HepG2 (cell line): ENCODE data around the gene SGCB. TPM values are rescaled to one million over a fixed set of nuclear protein-coding genes. Genes with fewer than 3 reads are reported as not detected.

Experiments
- ATAC-seq: fragments of 200-7000 bp; cut with Tn5 transposase; 3 replicates; pipeline ENCODE4 v1.9.1; 2020; ENCODE audit warnings: mild to moderate bottlenecking, moderate library complexity
- BruUV-seq: library from RNA; stranded (reverse); fragments of 400-500 nt; replicated peaks from 2 replicates; lab custom pipeline; 2021; lab: Mats Ljungman, UMichigan
- CTCF ChIA-PET: fragments of 300-600 bp; formaldehyde crosslinking; extraction: SDS; loops from one replicate; lab custom pipeline; 2021; ENCODE audit warnings: low total read pairs, inconsistent platforms, low intra/inter-chr PET ratio; lab: Yijun Ruan, JAX
- POLR2A ChIA-PET: fragments of 350-600 bp; sonication (Branson Sonifier 250); formaldehyde crosslinking; loops from one replicate; lab custom pipeline; 2020; ENCODE audit warnings: antibody characterized with exemption, inconsistent platforms; lab: Yijun Ruan, JAX
- DNase-seq: peaks from one replicate; pipeline ENCODE4 v3.0.0-alpha.2; 2015; ENCODE audit warnings: low spot score
- FAIRE-seq: peaks from 3 replicates; lab custom pipeline; 2011; peaks lifted over from hg19 to GRCh38; lab: Jason Lieb, UNC
- H2AFZ ChIP-seq: one replicate; pipeline ENCODE4 v1.6.1; 2011; ENCODE audit warnings: low read length, inconsistent platforms
- H3K27ac ChIP-seq: fragments of 300-600 bp; 3 replicates; pipeline ENCODE4 v1.8.0; 2011; ENCODE audit warnings: mixed run types, mild to moderate bottlenecking, mixed read lengths, low read length, inconsistent platforms; ENCODE audit not compliant: insufficient read depth; ENCODE audit errors: extremely low read length
- H3K27me3 ChIP-seq, 2 experiments: fragments of 200-600 bp in 1 of 2; 2 replicates in 1 of 2; 3 replicates in 1 of 2; pipeline versions ENCODE4 v1.6.0 to v1.8.0; 2011; ENCODE audit warnings: low read length in 2 of 2, mild to moderate bottlenecking in 2 of 2, moderate library complexity in 2 of 2, inconsistent platforms in 1 of 2; ENCODE audit not compliant: insufficient read depth in 2 of 2, control insufficient read depth in 1 of 2
- H3K36me3 ChIP-seq, 2 experiments: fragments of 200-600 bp in 1 of 2; replicated peaks in 1 of 2; 2 replicates in 1 of 2; 3 replicates in 1 of 2; pipeline versions ENCODE4 v1.5.1 to v1.8.0; 2011; ENCODE audit warnings: low read length in 2 of 2, inconsistent platforms in 1 of 2; ENCODE audit not compliant: insufficient read depth in 2 of 2, control insufficient read depth in 1 of 2
- H3K4me1 ChIP-seq: 2 replicates; pipeline ENCODE4 v1.5.1; 2012; ENCODE audit warnings: low read length, inconsistent platforms; ENCODE audit not compliant: insufficient read depth
- H3K4me2 ChIP-seq: 2 replicates; pipeline ENCODE4 v1.6.0; 2011; ENCODE audit warnings: low read depth, low read length, inconsistent platforms
- H3K4me3 ChIP-seq, 3 experiments: fragments of 200-600 bp in 1 of 3; sonication (generic), shearing (Covaris generic) in 1 of 3; replicated peaks in 1 of 3; 2 replicates each; pipeline ENCODE4 v1.5.1; 2011 to 2016; ENCODE audit warnings: low read length in 3 of 3, inconsistent platforms in 2 of 3, low read depth in 2 of 3, mild to moderate bottlenecking in 2 of 3, control low read depth in 1 of 3, mixed read lengths in 1 of 3; ENCODE audit not compliant: insufficient read depth in 1 of 3
- H3K79me2 ChIP-seq: one replicate; pipeline ENCODE4 v1.6.1; 2011; ENCODE audit warnings: low read length, inconsistent platforms; ENCODE audit not compliant: insufficient read depth
- H3K9ac ChIP-seq: 2 replicates; pipeline ENCODE4 v1.6.0; 2011; ENCODE audit warnings: mild to moderate bottlenecking, low read depth, low read length, inconsistent platforms; ENCODE audit not compliant: insufficient read depth
- H3K9me3 ChIP-seq: 2 replicates; pipeline ENCODE4 v1.5.1; 2012; ENCODE audit warnings: mild to moderate bottlenecking, low read length
- H4K20me1 ChIP-seq: 2 replicates; pipeline ENCODE4 v1.6.0; 2011; ENCODE audit warnings: inconsistent platforms, mild to moderate bottlenecking, low read length, moderate library complexity; ENCODE audit not compliant: insufficient read depth
- HINFP ChIP-seq: sonication (generic); formaldehyde crosslinking; IDR thresholded peaks from 2 replicates; pipeline ENCODE4 v1.4.0; 2020; ENCODE audit warnings: low read depth, mild to moderate bottlenecking, missing genetic modification reagents
- IRF9 ChIP-seq: sonication (generic); formaldehyde crosslinking; IDR thresholded peaks from 2 replicates; pipeline ENCODE4 v1.8.0; 2022; ENCODE audit warnings: missing genetic modification reagents, mild to moderate bottlenecking, borderline replicate concordance
- NR2F2 ChIP-seq: IDR thresholded peaks from 2 replicates; pipeline ENCODE4 v1.6.1; 2012; ENCODE audit warnings: low read depth, inconsistent platforms, borderline replicate concordance
- REXO4 ChIP-seq: sonication (generic); formaldehyde crosslinking; IDR thresholded peaks from 2 replicates; pipeline ENCODE4 v1.8.0; 2022; ENCODE audit warnings: missing genetic modification reagents, mild to moderate bottlenecking, borderline replicate concordance
- SALL1 ChIP-seq: sonication (generic); formaldehyde crosslinking; IDR thresholded peaks from 2 replicates; pipeline ENCODE4 v1.8.0; 2022; ENCODE audit warnings: mild to moderate bottlenecking, missing genetic modification reagents
- SAP130 ChIP-seq: IDR thresholded peaks from 2 replicates; pipeline ENCODE4 v1.6.1; 2016; ENCODE audit warnings: low read depth
- SKI ChIP-seq: fragments of 450-650 bp; IDR thresholded peaks from one replicate; pipeline ENCODE4 v1.6.1; 2018; ENCODE audit warnings: mild to moderate bottlenecking; ENCODE audit not compliant: partially characterized antibody
- SNAI1 ChIP-seq: sonication (generic); formaldehyde crosslinking; IDR thresholded peaks from 2 replicates; pipeline ENCODE4 v1.5.0; 2020; ENCODE audit warnings: mild to moderate bottlenecking, missing genetic modification reagents, borderline replicate concordance
- SP5 ChIP-seq: IDR thresholded peaks from 2 replicates; pipeline ENCODE4 v1.6.1; 2016; ENCODE audit warnings: low read depth, borderline replicate concordance
- XBP1 ChIP-seq: sonication (generic); formaldehyde crosslinking; IDR thresholded peaks from 2 replicates; pipeline ENCODE4 v1.5.0; 2020; ENCODE audit warnings: missing genetic modification reagents
- ZBTB14 ChIP-seq: sonication (generic); formaldehyde crosslinking; IDR thresholded peaks from 2 replicates; pipeline ENCODE4 v1.4.0; 2020; ENCODE audit warnings: missing genetic modification reagents
- ZBTB46 ChIP-seq: sonication (generic); formaldehyde crosslinking; IDR thresholded peaks from 2 replicates; pipeline ENCODE4 v1.4.0; 2020; ENCODE audit warnings: mild to moderate bottlenecking, missing genetic modification reagents, borderline replicate concordance
- ZFP36L1 ChIP-seq: sonication (generic); formaldehyde crosslinking; IDR thresholded peaks from 2 replicates; pipeline ENCODE4 v1.8.0; 2022; ENCODE audit warnings: mild to moderate bottlenecking, missing genetic modification reagents, moderate library complexity
- ZNF597 ChIP-seq: sonication (generic); formaldehyde crosslinking; IDR thresholded peaks from 2 replicates; pipeline ENCODE4 v1.5.0; 2020; ENCODE audit warnings: missing genetic modification reagents
- ZNF678 ChIP-seq: sonication (generic); formaldehyde crosslinking; IDR thresholded peaks from 2 replicates; pipeline ENCODE4 v1.4.0; 2020; ENCODE audit warnings: mild to moderate bottlenecking, missing genetic modification reagents
- ZNF776 ChIP-seq: sonication (generic); formaldehyde crosslinking; IDR thresholded peaks from 2 replicates; pipeline ENCODE4 v1.4.0; 2020; ENCODE audit warnings: mild to moderate bottlenecking, missing genetic modification reagents
- ZSCAN20 ChIP-seq: sonication (generic); formaldehyde crosslinking; IDR thresholded peaks from 2 replicates; pipeline ENCODE4 v1.4.0; 2020; ENCODE audit warnings: missing genetic modification reagents, mild to moderate bottlenecking, borderline replicate concordance
- WGBS: methylation state at CpG from one replicate; pipeline ENCODE4 v1.1.6; 2017; ENCODE audit warnings: low lambda C conversion rate; 5-methylcytosine and 5-hydroxymethylcytosine counted together
- in situ Hi-C: cut with HindIII; loops from 2 replicates; pipeline ENCODE4 v1.10.0; 2017; ENCODE audit warnings: low pct_unique_long_range_greater_than_20kb; ENCODE audit not compliant: extremely low pct_ligation_motif_present
- intact Hi-C: fragments of 100-400 bp; cut with micrococcal nuclease; formaldehyde crosslinking; loops from one replicate; pipeline ENCODE4 v1.10.0; 2022; ENCODE audit not compliant: unreplicated experiment
- polyA plus RNA-seq, 8 experiments: library from polyadenylated mRNA; depleted of rRNA in 3 of 8; stranded (reverse) in 7 of 8; unstranded in 1 of 8; fragments of >200 nt; fragmentation: Illumina TruSeq in 4 of 8; extraction: Trizol in 4 of 8; gene quantifications; 2 replicates each; pipeline versions ENCODE4 v1.2.1 to v1.2.3, GENCODE V29; 2011 to 2016; ENCODE audit warnings: low read depth in 4 of 8, missing spikeins in 1 of 8, mixed read lengths in 1 of 8; ENCODE audit not compliant: insufficient read depth in 1 of 8
- total RNA-seq, 5 experiments: library from RNA; depleted of rRNA; stranded (reverse); fragments of >200 nt; fragmentation: Illumina TruSeq; extraction: Trizol; gene quantifications; 2 replicates each; pipeline ENCODE4 v1.2.3, GENCODE V29; 2016; ENCODE audit warnings: low read depth in 1 of 5

The SGCB gene
- total and polyA plus RNA-seq, 2 of the 13 experiments (the other 11 are each of a cell fraction or from before 2014, with no cell fraction given) = 2.2 to 4.8 TPM

GRCh38 chr4:52051213-52051614 lies 13.1 kb upstream of the SGCB start, which contains the start of gene SPATA18:
TSS of gene SPATA18 (plus strand) at chr4:52051304. CDS start at chr4:52051705, 401 bp downstream.
- Histone ChIP-seq H3K4me3 (peak within 1 kb of the TSS; percentile 70 to 86 (median 81)), H3K4me2 (peak within 1 kb of the TSS; percentile 84), H3K9me3 (no peaks in the 10 kb centered on the region), H3K27me3 (no peaks in the 10 kb centered on the region; a peak in 1 of 5 replicates), H3K4me1 (peaks cover 21% of the 10 kb centered on the region), H3K27ac (peak within 1 kb of the TSS; percentile 64), H3K79me2 (no peaks in the 10 kb centered on the region), H2AFZ (peak within 1 kb of the TSS; percentile 65), H4K20me1 (no peaks in the 10 kb centered on the region), H3K9ac (peak within 1 kb of the TSS; percentile 73), H3K36me3 (no peaks in the 10 kb centered on the region)
- ChIA-PET POLR2A (interaction anchor here (1.4 to 1.9 kb wide), 3 partner anchors 13 to 209 kb away, joined by 6 to 13 read pairs (median 11); partner anchors contain the start of genes DCUN1D4 and SGCB), CTCF (no interaction called here)
- intact Hi-C loops (no loop called here), in situ Hi-C loops (no loop called here)
- WGBS = 0% methylated on average over 5 of the region's 44 CpGs
- BruUV-seq = TSS peak; percentile 86
- no peak for DNase-seq
- peak; percentile 75 for ATAC-seq
- FAIRE-seq = no peak
- TF ChIP-seq ZBTB46 (CRISPR knock-in tag) (0 out of 2 replicates have a peak, but pooled peaks have one; percentile 40), XBP1 (CRISPR knock-in tag) (no peak), SKI (no peak), ZNF776 (CRISPR knock-in tag) (0 out of 2 replicates have a peak, but pooled peaks have one; percentile 7), ZNF597 (CRISPR knock-in tag) (no peak), SAP130 (CRISPR knock-in tag) (peak; percentile 18; the same call in 1 of the 2 replicates), ZNF678 (CRISPR knock-in tag) (0 out of 2 replicates have a peak, but pooled peaks have one; percentile 38), ZSCAN20 (no peak), HINFP (peak; percentile 39; the same call in 1 of the 2 replicates), SALL1 (CRISPR knock-in tag) (peak; percentile 25; the same call in 1 of the 2 replicates), NR2F2 (no peak), SNAI1 (CRISPR knock-in tag) (0 out of 2 replicates have a peak, but pooled peaks have one; percentile 25), SP5 (CRISPR knock-in tag) (no peak), ZBTB14 (peak; percentile 69), IRF9 (CRISPR knock-in tag) (0 out of 2 replicates have a peak, but pooled peaks have one; percentile 44), ZFP36L1 (no peak), REXO4 (CRISPR knock-in tag) (0 out of 2 replicates have a peak, but pooled peaks have one; percentile 54)
